T-helper 2 cell treated with Interferon-gamma antibody and Interleukin-4, amounts not matched to agents 100 ng/mL and 5 ng/mL, for 36 hours (primary cell): ENCODE results near the gene ENOX1. TPM values are rescaled to one million over a fixed set of nuclear protein-coding genes. Genes with fewer than 3 reads are reported as not detected.
"Not testable (repeated sequence)": the region's sequence is repeated elsewhere in the genome, so short reads cannot be mapped to it uniquely, and the experiment has no call there.

Source experiments
- intact Hi-C: fragments of 100-400 bp; cut with micrococcal nuclease; formaldehyde crosslinking; loops from one replicate; pipeline ENCODE4 v1.15.1; 2023
- total RNA-seq: library from RNA; stranded (reverse); gene quantifications from 2 replicates; pipeline ENCODE4 v1.2.3, GENCODE V29; 2022

The ENOX1 gene
- total RNA-seq, 1 donor from 2014 or later = not detected

- intact Hi-C loops = no loop called here
These were observed 353.8 kb downstream of the ENOX1 start for GRCh38 chr13:43432958-43433357.

GRCh38 chr13:43431841-43432240 lies 354.9 kb downstream of the ENOX1 start:
- intact Hi-C loops = no loop called here

GRCh38 chr13:43431290-43431716 lies 355.5 kb downstream of the ENOX1 start:
- intact Hi-C loops = no loop called here

GRCh38 chr13:43428545-43429296 lies 358.1 kb downstream of the ENOX1 start:
- intact Hi-C loops = no loop called here

GRCh38 chr13:43426355-43426754 lies 360.4 kb downstream of the ENOX1 start:
- intact Hi-C loops = no loop called here

GRCh38 chr13:43425234-43425633 lies 361.5 kb downstream of the ENOX1 start:
- intact Hi-C loops = no loop called here

- intact Hi-C loops = no loop called here
These were observed 362.4 kb downstream of the ENOX1 start for GRCh38 chr13:43424412-43424811.

- intact Hi-C loops = no loop called here
These were observed 364.7 kb downstream of the ENOX1 start for GRCh38 chr13:43422116-43422515.

- intact Hi-C loops = not testable (repeated sequence)
These were observed 369.9 kb downstream of the ENOX1 start for GRCh38 chr13:43416842-43417241.

- intact Hi-C loops = not testable (repeated sequence)
These were observed 370.4 kb downstream of the ENOX1 start for GRCh38 chr13:43416408-43416807.

GRCh38 chr13:43415903-43416391 lies 370.8 kb downstream of the ENOX1 start:
- intact Hi-C loops = not testable (repeated sequence)

- intact Hi-C loops = no loop called here
These were observed 372.7 kb downstream of the ENOX1 start for GRCh38 chr13:43414111-43414510.

GRCh38 chr13:43411741-43412140 lies 375.0 kb downstream of the ENOX1 start:
- intact Hi-C loops = no loop called here

GRCh38 chr13:43411211-43411610 lies 375.6 kb downstream of the ENOX1 start:
- intact Hi-C loops = no loop called here

- intact Hi-C loops = no loop called here
These were observed 378.5 kb downstream of the ENOX1 start for GRCh38 chr13:43408274-43408673.

GRCh38 chr13:43407023-43407581 lies 379.7 kb downstream of the ENOX1 start:
- intact Hi-C loops = no loop called here

GRCh38 chr13:43405457-43405856 lies 381.3 kb downstream of the ENOX1 start:
- intact Hi-C loops = no loop called here

- intact Hi-C loops = no loop called here
These were observed 384.4 kb downstream of the ENOX1 start for GRCh38 chr13:43402380-43402779.

GRCh38 chr13:43401361-43401760 lies 385.4 kb downstream of the ENOX1 start:
- intact Hi-C loops = no loop called here

- intact Hi-C loops = no loop called here
These were observed 389.7 kb downstream of the ENOX1 start for GRCh38 chr13:43397111-43397510.

- intact Hi-C loops = no loop called here
These were observed 395.7 kb downstream of the ENOX1 start for GRCh38 chr13:43391036-43391435.

- intact Hi-C loops = no loop called here
These were observed 396.2 kb downstream of the ENOX1 start for GRCh38 chr13:43390619-43391018.

- intact Hi-C loops = no loop called here
These were observed 396.8 kb downstream of the ENOX1 start for GRCh38 chr13:43389983-43390382.
